SK-N-MC (cell line): Measurements from ENCODE around the gene CCDC183.

Experiments used
- EZH2 ChIP-seq: fragments of 200-600 bp; sonication (generic); IDR thresholded peaks from one replicate; pipeline ENCODE4 v1.6.1; 2017; ENCODE audit warnings: antibody characterized with exemption
- POLR2AphosphoS5 ChIP-seq: IDR thresholded peaks from 2 replicates; pipeline ENCODE4 v1.6.1; 2012; ENCODE audit warnings: mild to moderate bottlenecking, low read depth, low read length, borderline replicate concordance

- TF ChIP-seq POLR2AphosphoS5: peak; percentile 40; the same call in 1 of the 2 replicates
- no peak for TF ChIP-seq EZH2
Observed at GRCh38 chr9:136762915-136763648, 33.1 kb upstream of the CCDC183 start.
